COR-L47 (cell line): ENCODE data around the gene MRFAP1L1.

ENCODE experiments used
- DNase-seq: peaks from one replicate; lab custom pipeline; 2025; lab: John Stamatoyannopoulos, UW

MRFAP1L1 gene

GRCh38 chr4:6716018-6716911, 6.6 kb upstream of the MRFAP1L1 start, which contains the start of gene BLOC1S4:
Gene BLOC1S4, plus strand, starts transcription at chr4:6716174. Its CDS starts 36 bp downstream, at chr4:6716210.
- DNase-seq = peak; percentile 90

GRCh38 chr4:6715704-6716017, 6.0 kb upstream of the MRFAP1L1 start:
- no peak for DNase-seq

- DNase-seq = no peak
These were observed 5.3 kb upstream of the MRFAP1L1 start for GRCh38 chr4:6714954-6715353.

GRCh38 chr4:6710996-6711395, 1.3 kb upstream of the MRFAP1L1 start:
- no peak for DNase-seq

GRCh38 chr4:6710282-6710681, 617 bp upstream of the MRFAP1L1 start:
- DNase-seq = no peak

GRCh38 chr4:6706173-6706572, 3.5 kb downstream of the MRFAP1L1 start:
- DNase-seq = no peak

- DNase-seq = no peak
These were observed 4.0 kb downstream of the MRFAP1L1 start for GRCh38 chr4:6705646-6706045.

GRCh38 chr4:6703786-6704185, 5.9 kb downstream of the MRFAP1L1 start:
- no peak for DNase-seq

GRCh38 chr4:6702761-6703160, 6.9 kb downstream of the MRFAP1L1 start:
- DNase-seq = no peak

- DNase-seq = no peak
These were observed 8.3 kb downstream of the MRFAP1L1 start for GRCh38 chr4:6701371-6701770.

- DNase-seq = no peak
These were observed 9.8 kb downstream of the MRFAP1L1 start for GRCh38 chr4:6699903-6700302.

- no peak for DNase-seq
These were observed 10.3 kb downstream of the MRFAP1L1 start for GRCh38 chr4:6699388-6699787.

- no peak for DNase-seq
These were observed 12.5 kb downstream of the MRFAP1L1 start for GRCh38 chr4:6697131-6697530.

GRCh38 chr4:6696611-6697010, 13.1 kb downstream of the MRFAP1L1 start:
- no peak for DNase-seq

GRCh38 chr4:6695660-6696610, 13.7 kb downstream of the MRFAP1L1 start:
- DNase-seq = no peak

GRCh38 chr4:6694177-6694901, 15.3 kb downstream of the MRFAP1L1 start:
- no peak for DNase-seq

GRCh38 chr4:6693231-6694176, 16.2 kb downstream of the MRFAP1L1 start, which contains the start of gene S100P:
Gene S100P, plus strand, starts transcription at chr4:6693878. Its CDS starts 55 bp downstream, at chr4:6693933.
- DNase-seq = no peak

- no peak for DNase-seq
These were observed 16.9 kb downstream of the MRFAP1L1 start for GRCh38 chr4:6692806-6693205.

GRCh38 chr4:6692379-6692778, 17.3 kb downstream of the MRFAP1L1 start:
- DNase-seq = no peak

- no peak for DNase-seq
These were observed 20.1 kb downstream of the MRFAP1L1 start for GRCh38 chr4:6689506-6689960.
